K562 (cell line): ENCODE results near the gene ARFRP1. TPM values are rescaled to one million over a fixed set of nuclear protein-coding genes. Genes with fewer than 3 reads are reported as not detected.

Source experiments
- ATAC-seq: fragments of 200-7000 bp; cut with Tn5 transposase; 3 replicates; pipeline ENCODE4 v1.9.1; 2020; ENCODE audit warnings: moderate library complexity
- BruUV-seq: library from RNA; stranded (reverse); fragments of 400-500 nt; replicated peaks from 2 replicates; lab custom pipeline; 2021; lab: Mats Ljungman, UMichigan
- CTCF ChIA-PET: fragments of 300-600 bp; formaldehyde crosslinking; extraction: SDS; loops from one replicate; lab custom pipeline; 2021; ENCODE audit warnings: low intra/inter-chr PET ratio; lab: Yijun Ruan, JAX
- POLR2A ChIA-PET: fragments of 300-600, 350-650 bp; sonication (Branson Sonifier 250); formaldehyde crosslinking; extraction: SDS; loops from one replicate; lab custom pipeline; 2021; ENCODE audit warnings: antibody characterized with exemption, inconsistent platforms; lab: Yijun Ruan, JAX
- DNase-seq, 4 experiments: peaks; one replicate each; pipeline versions ENCODE4 v3.0.0 to v3.0.0-alpha.2; 2011 to 2018; ENCODE audit warnings: low spot score in 3 of 4, mixed read lengths in 3 of 4; ENCODE audit errors: extremely low read depth in 1 of 4
- FAIRE-seq: peaks from 2 replicates; lab custom pipeline; 2011; peaks lifted over from hg19 to GRCh38; lab: Jason Lieb, UNC
- H2AFZ ChIP-seq: 2 replicates; pipeline ENCODE4 v1.6.0; 2011; ENCODE audit warnings: low read depth, low read length, control low read depth, inconsistent platforms
- H3K27ac ChIP-seq: fragments of 200-600 bp; 3 replicates; pipeline ENCODE4 v1.8.0; 2011; ENCODE audit warnings: low read depth, mild to moderate bottlenecking, control low read depth, inconsistent platforms, low read length, moderate library complexity, mixed read lengths; ENCODE audit errors: extremely low read depth
- H3K27me3 ChIP-seq, 2 experiments: fragments of 300-600 bp in 1 of 2; 2 replicates in 1 of 2; 3 replicates in 1 of 2; pipeline versions ENCODE4 v1.6.0 to v1.8.0; 2011; ENCODE audit warnings: inconsistent platforms in 2 of 2, low read length in 2 of 2, mild to moderate bottlenecking in 1 of 2, mixed read lengths in 1 of 2, moderate library complexity in 1 of 2; ENCODE audit not compliant: control insufficient read depth in 2 of 2, insufficient read depth in 2 of 2
- H3K36me3 ChIP-seq: fragments of 300-600 bp; 3 replicates; pipeline ENCODE4 v1.8.0; 2011; ENCODE audit warnings: mild to moderate bottlenecking, low read length, inconsistent platforms; ENCODE audit not compliant: control insufficient read depth, insufficient read depth
- H3K4me1 ChIP-seq, 2 experiments: fragments of 200-600 bp in 1 of 2; replicated peaks in 1 of 2; 2 replicates in 1 of 2; 3 replicates in 1 of 2; pipeline versions ENCODE4 v1.5.1 to v1.8.0; 2011; ENCODE audit warnings: inconsistent platforms in 2 of 2, low read length in 2 of 2, mild to moderate bottlenecking in 1 of 2, mixed read lengths in 1 of 2, moderate library complexity in 1 of 2; ENCODE audit not compliant: control insufficient read depth in 2 of 2, insufficient read depth in 2 of 2
- H3K4me2 ChIP-seq: 2 replicates; pipeline ENCODE4 v1.6.1; 2011; ENCODE audit warnings: low read length, control low read depth, inconsistent platforms, mixed read lengths; ENCODE audit not compliant: insufficient read depth
- H3K4me3 ChIP-seq: fragments of 200-600 bp; sonication (generic), shearing (Covaris generic); 2 replicates; pipeline ENCODE4 v1.5.1; 2016; ENCODE audit warnings: control low read depth, inconsistent platforms
- H3K79me2 ChIP-seq: fragments of 200-600 bp; 3 replicates; pipeline ENCODE4 v1.8.0; 2011; ENCODE audit warnings: low read length, inconsistent platforms; ENCODE audit not compliant: control insufficient read depth, insufficient read depth
- H3K9ac ChIP-seq, 2 experiments: 2 replicates each; pipeline versions ENCODE4 v1.6.0 to v1.6.1; 2011; ENCODE audit warnings: low read depth in 2 of 2, low read length in 2 of 2, control low read depth in 1 of 2, inconsistent platforms in 1 of 2, mild to moderate bottlenecking in 1 of 2, mixed read lengths in 1 of 2; ENCODE audit not compliant: insufficient read depth in 1 of 2
- H3K9me1 ChIP-seq: one replicate; pipeline ENCODE4 v1.6.0; 2011; ENCODE audit warnings: inconsistent platforms, mild to moderate bottlenecking, low read length, moderate library complexity; ENCODE audit not compliant: control insufficient read depth, insufficient read depth
- H3K9me3 ChIP-seq: replicated peaks from 2 replicates; pipeline ENCODE4 v1.5.1; 2011; ENCODE audit warnings: low read depth, low read length, inconsistent platforms; ENCODE audit not compliant: control insufficient read depth, insufficient read depth
- H4K20me1 ChIP-seq: replicated peaks from 2 replicates; pipeline ENCODE4 v1.6.1; 2011; ENCODE audit warnings: low read length, inconsistent platforms, mixed read lengths; ENCODE audit not compliant: control insufficient read depth, insufficient read depth
- BCL6 ChIP-seq: fragments of 250-450 bp; sonication (Bioruptor Pico); IDR thresholded peaks from 2 replicates; pipeline ENCODE4 v1.4.0; 2020
- EGR1 ChIP-seq: fragments of 450-650 bp; conservative IDR thresholded peaks from 2 replicates; pipeline ENCODE4 v1.6.1; 2017; ENCODE audit warnings: mild to moderate bottlenecking
- POLR2AphosphoS2 ChIP-seq: IDR thresholded peaks from 2 replicates; pipeline ENCODE4 v1.6.1; 2012; ENCODE audit warnings: low read length, improper control_type of control experiment
- POLR2G ChIP-seq: fragments of 200-400 bp; formaldehyde crosslinking; IDR thresholded peaks from 2 replicates; pipeline ENCODE4 v1.6.1; 2017; ENCODE audit warnings: low read depth, mild to moderate bottlenecking, antibody characterized with exemption, low read length, moderate library complexity
- RBFOX2 ChIP-seq: fragments of 200-400 bp; formaldehyde crosslinking; IDR thresholded peaks from 2 replicates; pipeline ENCODE4 v1.6.1; 2017; ENCODE audit warnings: low read depth, mild to moderate bottlenecking, low read length, moderate library complexity
- TAF7 ChIP-seq: fragments of 450-650 bp; IDR thresholded peaks from 2 replicates; pipeline ENCODE4 v1.6.1; 2016; ENCODE audit warnings: missing genetic modification characterization, missing compliant biosample characterization
- WGBS: fragments of 100-300 bp; shearing (Covaris generic); methylation state at CpG from one replicate; pipeline ENCODE4 v1.1.6; 2016; ENCODE audit warnings: low coverage, mixed read lengths; ENCODE audit not compliant: insufficient coverage; ENCODE audit errors: missing lambda C conversion rate; 5-methylcytosine and 5-hydroxymethylcytosine counted together
- in situ Hi-C: fragments of 300-500 bp; cut with MboI; formaldehyde crosslinking; loops from 4 replicates; pipeline ENCODE4 v1.15.0; 2018; ENCODE audit warnings: inconsistent platforms, mixed read lengths
- intact Hi-C: fragments of 100-400 bp; cut with micrococcal nuclease; formaldehyde crosslinking; loops from 2 replicates; pipeline ENCODE4 v1.14.2; 2022
- polyA plus RNA-seq, 8 experiments: library from polyadenylated mRNA; depleted of rRNA in 4 of 8; stranded (reverse) in 5 of 8; unstranded in 3 of 8; fragments of >200 nt; fragmentation: Nextera tagmentation in 2 of 8; fragmentation: Illumina TruSeq in 1 of 8; extraction: Ambion mirVana in 2 of 8; extraction: Trizol in 1 of 8; gene quantifications; 2 replicates each; pipeline versions ENCODE4 v1.2.1 to v1.2.3, GENCODE V29; 2011 to 2014; ENCODE audit warnings: inconsistent platforms in 1 of 8, missing spikeins in 1 of 8
- total RNA-seq, 7 experiments: library from RNA; depleted of rRNA in 6 of 7; stranded (reverse); fragments of >200 nt in 6 of 7; fragmentation: Illumina TruSeq in 2 of 7; extraction: Trizol in 2 of 7; gene quantifications; 2 replicates each; pipeline versions ENCODE4 v1.2.1 to v1.2.3, GENCODE V29; 2011 to 2021; ENCODE audit warnings: low replicate concordance in 1 of 7

The ARFRP1 gene
- total and polyA plus RNA-seq, 9 of the 15 experiments (the other 6 are each of a cell fraction or from before 2014, with no cell fraction given): 2.2 to 78.9 (median 37.3) TPM

GRCh38 chr20:63744158-63744557 is 36.4 kb upstream of the ARFRP1 start:
- TF ChIP-seq BCL6 (CRISPR knock-in tag) (no peak), POLR2AphosphoS2 (0 out of 2 replicates have a peak, but pooled peaks have one; percentile 56)
- ChIA-PET CTCF (no interaction called here), POLR2A (interaction anchor here (0.7 to 2.2 kb wide), 3 partner anchors 11 to 204 kb away, joined by 3 to 7 read pairs (median 4); partner anchors contain the start of genes ARFRP1 and ZGPAT)
- H2AFZ ChIP-seq: no peak overlapping the region
- no TSS peak for BruUV-seq
- DNase-seq (no peak), FAIRE-seq (no peak), ATAC-seq (no peak)
- peaks cover 31% of the 10 kb centered on the region; the same call in 1 of the 3 replicates for H3K36me3 ChIP-seq
- H3K9ac ChIP-seq: no peak overlapping the region
- peak overlapping the region; percentile 39; the same call in 1 of the 3 replicates for H3K27ac ChIP-seq
- no peak overlapping the region for H3K4me3 ChIP-seq
- H3K4me2 ChIP-seq: no peak overlapping the region
- H3K9me1 ChIP-seq: no peaks in the 10 kb centered on the region
- no peaks in the 10 kb centered on the region for H3K9me3 ChIP-seq
- no peaks in the 10 kb centered on the region; the same call in 1 of the 2 replicates for H4K20me1 ChIP-seq
- 69% methylated on average over 4 of the region's 4 CpGs for WGBS
- no peaks in the 10 kb centered on the region for H3K27me3 ChIP-seq
- in situ Hi-C loops: no loop called here
- H3K4me1 ChIP-seq: peaks cover 8 to 74% of the 10 kb centered on the region in 2 experiments
- peaks cover 16% of the 10 kb centered on the region for H3K79me2 ChIP-seq
- intact Hi-C loops: no loop called here

GRCh38 chr20:63743210-63743970 is 35.6 kb upstream of the ARFRP1 start:
- Histone ChIP-seq H4K20me1 (no peaks in the 10 kb centered on the region; the same call in 1 of the 2 replicates), H3K9me3 (no peaks in the 10 kb centered on the region), H3K27ac (no peak overlapping the region), H3K9me1 (no peaks in the 10 kb centered on the region), H3K4me3 (no peak overlapping the region), H3K36me3 (peaks cover 33% of the 10 kb centered on the region; the same call in 1 of the 3 replicates), H3K4me1 (peaks cover 11 to 79% of the 10 kb centered on the region in 2 experiments), H3K4me2 (no peak overlapping the region), H3K79me2 (peaks cover 16% of the 10 kb centered on the region), H3K27me3 (no peaks in the 10 kb centered on the region), H3K9ac (no peak overlapping the region; a peak in 1 of 4 replicates), H2AFZ (no peak overlapping the region)
- no peak for ATAC-seq
- ChIA-PET CTCF (no interaction called here), POLR2A (interaction anchor here (0.7 to 2.2 kb wide), 5 partner anchors 12 to 240 kb away, joined by 3 to 7 read pairs (median 4); partner anchors contain the start of genes ARFRP1 and ZGPAT)
- no peak for FAIRE-seq
- intact Hi-C loops: no loop called here
- BruUV-seq: no TSS peak
- in situ Hi-C loops: no loop called here
- TF ChIP-seq RBFOX2: 0 out of 2 replicates have a peak, but pooled peaks have one; percentile 30
- TF ChIP-seq TAF7 (tag): no peak
- TF ChIP-seq POLR2G: peak; percentile 35; the same call in 1 of the 2 replicates
- no peak for TF ChIP-seq EGR1
- no peak for DNase-seq
- WGBS: 93% methylated on average over 25 of the region's 31 CpGs
